ENCODE results near the gene GIGYF1. TPM values are rescaled to one million over a fixed set of nuclear protein-coding genes. Genes with fewer than 3 reads are reported as not detected.

Gene GIGYF1
- total and polyA plus RNA-seq, 2 donors (not counting 3 experiments of a cell fraction or from before 2014, with no cell fraction given), result 13.6 to 46.3 TPM

GRCh38 chr7:100699018-100699417, 5.0 kb upstream of the GIGYF1 start:
- ChIA-PET POLR2A (no interaction called here), CTCF (interaction anchor here (0.9 kb wide), 1 partner anchor 196 kb away, joined by 5 read pairs; no protein-coding TSS in a partner anchor)
- H3K27ac ChIP-seq (ENCODE audit: insufficient read depth, low read depth, low read length), result no peak overlapping the region
- H3K36me3 ChIP-seq (ENCODE audit: control insufficient read depth in 2 of 2, extremely low read depth in 1 of 2, insufficient read depth in 2 of 2, low read length in 2 of 2), result no peaks in the 10 kb centered on the region
- peaks cover 2% of the 10 kb centered on the region for H3K4me1 ChIP-seq (ENCODE audit: control insufficient read depth, extremely low read depth, insufficient read depth, low read length)
- H3K9ac ChIP-seq (replicated peaks; ENCODE audit: extremely low read depth, insufficient read depth, low read length), result no peak overlapping the region
- intact Hi-C loops (cut with micrococcal nuclease) (no loop called here), dilution Hi-C loops (cut with MboI; ENCODE audit: extremely low pct_ligation_motif_present, low sequenced_read_pairs) (no loop called here)
- no peaks in the 10 kb centered on the region for H3K9me3 ChIP-seq (replicated peaks; ENCODE audit: control insufficient read depth, insufficient read depth, low read length)
- H3K4me2 ChIP-seq (ENCODE audit: insufficient read depth, low read length), result no peak overlapping the region
- H3K4me3 ChIP-seq (replicated peaks in 1 of 3; ENCODE audit: insufficient read depth in 1 of 3, low read depth in 1 of 3, low read length in 3 of 3), result no peak overlapping the region
- no peak overlapping the region for H2AFZ ChIP-seq (ENCODE audit: low read depth, low read length)
- TF ChIP-seq POLR2A (IDR thresholded peaks at IDR 0.05; ENCODE audit: low read depth, low read length) (no peak), FOS (IDR thresholded peaks at IDR 0.05; ENCODE audit: borderline replicate concordance, insufficient read depth, low read length) (no peak), JUN (IDR thresholded peaks at IDR 0.05; ENCODE audit: borderline replicate concordance, insufficient read depth, insufficient read length, low read depth) (no peak), MYC (IDR thresholded peaks at IDR 0.05; ENCODE audit: low read depth, low read length) (no peak), POLR2AphosphoS5 (IDR thresholded peaks at IDR 0.05; ENCODE audit: insufficient read depth, low read depth, low read length) (no peak), CTCF (IDR thresholded peaks at IDR 0.05; ENCODE audit: extremely low read depth in 1 of 2, insufficient read depth in 1 of 2, low read depth in 1 of 2, low read length in 2 of 2) (no peak), EZH2 (IDR thresholded peaks at IDR 0.05; ENCODE audit: borderline replicate concordance, low read depth, low read length, severe bottlenecking) (no peak), GATA2 (IDR thresholded peaks at IDR 0.05; ENCODE audit: insufficient read depth, insufficient read length, low read depth, low read length) (no peak)
- H3K9me1 ChIP-seq (replicated peaks; ENCODE audit: control insufficient read depth, extremely low read depth, insufficient read depth, low read length), result no peaks in the 10 kb centered on the region
- DNase-seq (ENCODE audit: low read depth, low spot score) (no peak), FAIRE-seq (no peak)
- H3K79me2 ChIP-seq (ENCODE audit: control insufficient read depth, insufficient read depth, low read length), result no peaks in the 10 kb centered on the region
- H4K20me1 ChIP-seq (replicated peaks; ENCODE audit: control insufficient read depth, extremely low read depth, insufficient read depth, low read length), result no peaks in the 10 kb centered on the region
- no TSS peak for BruUV-seq (replicated peaks)
- H3K27me3 ChIP-seq (ENCODE audit: control insufficient read depth in 2 of 2, insufficient read depth in 2 of 2, low read length in 2 of 2), result peaks cover 0 to 11% of the 10 kb centered on the region in 2 experiments

Measured in endothelial cell of umbilical vein (primary cell).